ENCODE data around the gene CES3.

DNA sequence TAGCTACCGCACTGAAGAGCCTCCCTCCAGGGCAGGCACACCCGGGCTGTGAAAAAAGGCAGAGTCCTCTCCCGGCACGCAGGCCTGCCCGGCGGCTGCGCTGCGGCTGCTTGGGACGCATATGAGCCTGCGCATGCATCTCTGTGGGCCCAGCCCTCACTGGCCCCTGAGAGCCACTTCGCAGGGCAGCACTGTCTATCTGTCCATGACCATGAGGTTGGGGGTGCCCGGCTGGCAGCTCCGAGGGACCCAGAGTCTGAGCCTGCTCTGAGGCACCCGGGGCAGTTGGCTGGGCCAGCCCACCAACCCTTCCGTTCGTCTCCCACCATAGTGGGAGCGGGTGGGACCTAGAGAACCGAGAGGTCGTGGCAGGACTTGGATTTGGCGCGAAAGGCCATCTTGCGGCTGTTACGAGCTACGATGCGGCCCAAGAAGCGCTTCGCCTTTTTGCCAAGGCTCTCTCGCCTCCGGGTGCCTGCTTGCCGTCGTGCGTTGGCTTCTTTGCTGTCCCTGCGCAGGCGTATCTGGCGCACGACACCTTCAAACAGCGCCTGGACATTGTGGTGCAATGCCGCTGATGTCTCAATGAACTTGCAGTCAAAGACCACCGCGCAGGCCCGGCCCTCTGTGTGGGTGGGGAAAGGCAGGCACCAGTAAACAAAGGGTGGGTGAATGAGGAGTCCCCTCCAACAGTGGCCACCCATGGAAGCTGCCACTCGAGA, 39.2 kb upstream of the CES3 start:
- TF ChIP-seq POLR2A (IDR thresholded peaks at IDR 0.05), result no peak
- TF ChIP-seq, protein P1, sequence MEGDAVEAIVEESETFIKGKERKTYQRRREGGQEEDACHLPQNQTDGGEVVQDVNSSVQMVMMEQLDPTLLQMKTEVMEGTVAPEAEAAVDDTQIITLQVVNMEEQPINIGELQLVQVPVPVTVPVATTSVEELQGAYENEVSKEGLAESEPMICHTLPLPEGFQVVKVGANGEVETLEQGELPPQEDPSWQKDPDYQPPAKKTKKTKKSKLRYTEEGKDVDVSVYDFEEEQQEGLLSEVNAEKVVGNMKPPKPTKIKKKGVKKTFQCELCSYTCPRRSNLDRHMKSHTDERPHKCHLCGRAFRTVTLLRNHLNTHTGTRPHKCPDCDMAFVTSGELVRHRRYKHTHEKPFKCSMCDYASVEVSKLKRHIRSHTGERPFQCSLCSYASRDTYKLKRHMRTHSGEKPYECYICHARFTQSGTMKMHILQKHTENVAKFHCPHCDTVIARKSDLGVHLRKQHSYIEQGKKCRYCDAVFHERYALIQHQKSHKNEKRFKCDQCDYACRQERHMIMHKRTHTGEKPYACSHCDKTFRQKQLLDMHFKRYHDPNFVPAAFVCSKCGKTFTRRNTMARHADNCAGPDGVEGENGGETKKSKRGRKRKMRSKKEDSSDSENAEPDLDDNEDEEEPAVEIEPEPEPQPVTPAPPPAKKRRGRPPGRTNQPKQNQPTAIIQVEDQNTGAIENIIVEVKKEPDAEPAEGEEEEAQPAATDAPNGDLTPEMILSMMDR (IDR thresholded peaks at IDR 0.05), result no peak
- no peak for TF ChIP-seq EP300 (IDR thresholded peaks at IDR 0.05)

Data from upper lobe of left lung (tissue), 4 donors.